Measurements from ENCODE around the gene DGCR2.

DGCR2 gene

GRCh38 chr22:19146215-19146968, 24.2 kb upstream of the DGCR2 start:
- DNase-seq, result no peak

- no peak for DNase-seq
These were observed 21.8 kb upstream of the DGCR2 start for GRCh38 chr22:19143967-19144400.

GRCh38 chr22:19143212-19143611, 21.0 kb upstream of the DGCR2 start:
- DNase-seq, result no peak

GRCh38 chr22:19142394-19142793, 20.2 kb upstream of the DGCR2 start:
- no peak for DNase-seq

GRCh38 chr22:19139974-19140373, 17.8 kb upstream of the DGCR2 start:
- DNase-seq, result no peak

GRCh38 chr22:19139001-19139356, 16.8 kb upstream of the DGCR2 start:
- DNase-seq, result no peak

- DNase-seq, result no peak
These were observed 16.2 kb upstream of the DGCR2 start for GRCh38 chr22:19138217-19139000.

- no peak for DNase-seq
These were observed 15.4 kb upstream of the DGCR2 start for GRCh38 chr22:19137384-19138216.

GRCh38 chr22:19136915-19137314, 14.7 kb upstream of the DGCR2 start:
- DNase-seq, result no peak

- DNase-seq, result no peak
These were observed 12.7 kb upstream of the DGCR2 start for GRCh38 chr22:19134874-19135273.

GRCh38 chr22:19134176-19134831, 12.1 kb upstream of the DGCR2 start:
- no peak for DNase-seq

- no peak for DNase-seq
These were observed 11.3 kb upstream of the DGCR2 start for GRCh38 chr22:19133561-19133960.

- DNase-seq, result no peak
These were observed 10.6 kb upstream of the DGCR2 start for GRCh38 chr22:19132693-19133400.

- no peak for DNase-seq
These were observed 9.9 kb upstream of the DGCR2 start for GRCh38 chr22:19132153-19132552.

- no peak for DNase-seq
These were observed 9.4 kb upstream of the DGCR2 start for GRCh38 chr22:19131685-19132015.

- DNase-seq, result no peak
These were observed 8.9 kb upstream of the DGCR2 start, which contains the start of gene TSSK2 for GRCh38 chr22:19130959-19131684. TSSK2 (plus strand) TSS chr22:19131308; CDS start chr22:19131400, 92 bp downstream.

GRCh38 chr22:19129871-19130270, 7.7 kb upstream of the DGCR2 start:
- no peak for DNase-seq

- DNase-seq, result no peak
These were observed 6.9 kb upstream of the DGCR2 start for GRCh38 chr22:19128946-19129727.

- no peak for DNase-seq
These were observed 5.8 kb upstream of the DGCR2 start for GRCh38 chr22:19128009-19128401.

GRCh38 chr22:19127329-19128008, 5.3 kb upstream of the DGCR2 start:
- DNase-seq, result no peak
